Brain microvascular endothelial cell (primary cell): ENCODE results near the gene SLC38A8.
A peak's percentile ranks its signal among the peaks of the same experiment; 100 is the strongest.

Source experiments
- DNase-seq: peaks from one replicate; pipeline ENCODE4 v3.0.0-alpha.2; 2020
- H3K27ac ChIP-seq: fragments of 250-450 bp; sonication (Bioruptor Pico); 2 replicates; pipeline ENCODE4 v1.5.1; 2020; ENCODE audit warnings: mild to moderate bottlenecking, moderate library complexity
- H3K27me3 ChIP-seq: fragments of 250-450 bp; sonication (Bioruptor Pico); replicated peaks from 2 replicates; pipeline ENCODE4 v1.5.1; 2020; ENCODE audit warnings: mild to moderate bottlenecking
- H3K36me3 ChIP-seq: fragments of 250-450 bp; sonication (Bioruptor Pico); replicated peaks from 2 replicates; pipeline ENCODE4 v1.5.1; 2020; ENCODE audit warnings: mild to moderate bottlenecking
- H3K4me3 ChIP-seq: 2 replicates; pipeline ENCODE4 v1.5.1; 2011; ENCODE audit warnings: low read depth, mild to moderate bottlenecking, control low read depth, low read length, moderate library complexity
- in situ Hi-C: cut with HindIII; loops from 2 replicates; pipeline ENCODE4 v1.10.0; 2017; ENCODE audit warnings: low sequenced_read_pairs, low pct_ligation_motif_present
- TF ChIP-seq, protein P1 (sequence below): IDR thresholded peaks from 2 replicates; pipeline ENCODE4 v1.5.1; 2011; ENCODE audit warnings: low read depth, mild to moderate bottlenecking, moderate library complexity, low read length, control low read depth, inconsistent platforms; ENCODE audit errors: missing control alignments

The SLC38A8 gene

DNA sequence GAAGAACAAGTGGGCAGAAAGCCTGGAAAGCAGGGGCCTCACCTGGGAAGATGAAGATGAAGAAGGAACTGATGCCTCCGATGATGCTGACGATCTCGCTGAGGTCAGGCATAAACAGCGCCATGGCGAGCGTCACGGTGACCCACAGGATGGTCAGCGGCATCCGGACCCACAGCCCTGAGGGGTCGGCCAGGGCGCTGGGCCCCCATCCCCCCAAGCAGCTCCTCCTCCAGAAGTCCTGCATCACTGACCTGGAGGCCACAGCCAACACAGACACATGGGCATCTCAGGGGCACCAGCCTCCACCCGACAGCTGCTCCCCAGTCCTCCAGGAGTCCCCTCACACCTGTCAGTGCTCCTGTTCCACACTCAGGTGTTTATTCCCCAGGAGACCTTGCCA lies 26.1 kb downstream of the SLC38A8 start:
- no peaks in the 10 kb centered on the region for H3K27me3 ChIP-seq
- no peak for DNase-seq

DNA sequence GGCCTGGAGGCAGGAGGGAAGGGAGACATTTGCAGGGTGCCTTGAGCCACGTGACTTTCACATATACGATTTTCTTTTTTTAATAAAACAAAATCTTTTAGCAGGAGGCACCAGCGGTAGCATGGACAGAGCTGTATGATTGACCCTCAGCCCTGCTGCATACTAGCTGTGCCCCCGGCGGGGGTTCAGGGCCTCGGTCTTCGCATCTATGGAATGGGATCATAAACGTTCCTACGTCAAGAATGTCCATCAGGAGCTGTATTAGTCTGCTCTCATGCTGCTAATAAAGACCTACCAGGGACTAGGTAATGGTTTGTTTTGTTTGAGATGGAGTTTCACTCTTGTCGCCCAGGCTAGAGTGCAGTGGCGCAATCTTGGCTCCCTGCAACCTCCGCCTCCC lies 27.2 kb downstream of the SLC38A8 start:
- TF ChIP-seq, protein P1, sequence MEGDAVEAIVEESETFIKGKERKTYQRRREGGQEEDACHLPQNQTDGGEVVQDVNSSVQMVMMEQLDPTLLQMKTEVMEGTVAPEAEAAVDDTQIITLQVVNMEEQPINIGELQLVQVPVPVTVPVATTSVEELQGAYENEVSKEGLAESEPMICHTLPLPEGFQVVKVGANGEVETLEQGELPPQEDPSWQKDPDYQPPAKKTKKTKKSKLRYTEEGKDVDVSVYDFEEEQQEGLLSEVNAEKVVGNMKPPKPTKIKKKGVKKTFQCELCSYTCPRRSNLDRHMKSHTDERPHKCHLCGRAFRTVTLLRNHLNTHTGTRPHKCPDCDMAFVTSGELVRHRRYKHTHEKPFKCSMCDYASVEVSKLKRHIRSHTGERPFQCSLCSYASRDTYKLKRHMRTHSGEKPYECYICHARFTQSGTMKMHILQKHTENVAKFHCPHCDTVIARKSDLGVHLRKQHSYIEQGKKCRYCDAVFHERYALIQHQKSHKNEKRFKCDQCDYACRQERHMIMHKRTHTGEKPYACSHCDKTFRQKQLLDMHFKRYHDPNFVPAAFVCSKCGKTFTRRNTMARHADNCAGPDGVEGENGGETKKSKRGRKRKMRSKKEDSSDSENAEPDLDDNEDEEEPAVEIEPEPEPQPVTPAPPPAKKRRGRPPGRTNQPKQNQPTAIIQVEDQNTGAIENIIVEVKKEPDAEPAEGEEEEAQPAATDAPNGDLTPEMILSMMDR = no peak
- in situ Hi-C loops = no loop called here
- Histone ChIP-seq H3K36me3 (no peaks in the 10 kb centered on the region), H3K27ac (no peak overlapping the region), H3K27me3 (no peaks in the 10 kb centered on the region), H3K4me3 (no peak overlapping the region)
- no peak for DNase-seq

More for the DNA sequence above, 26.1 kb downstream of the SLC38A8 start:
- H3K27ac ChIP-seq = no peak overlapping the region
- H3K36me3 ChIP-seq = no peaks in the 10 kb centered on the region
- TF ChIP-seq, protein P1 = no peak
- in situ Hi-C loops = no loop called here
- no peak overlapping the region for H3K4me3 ChIP-seq

DNA sequence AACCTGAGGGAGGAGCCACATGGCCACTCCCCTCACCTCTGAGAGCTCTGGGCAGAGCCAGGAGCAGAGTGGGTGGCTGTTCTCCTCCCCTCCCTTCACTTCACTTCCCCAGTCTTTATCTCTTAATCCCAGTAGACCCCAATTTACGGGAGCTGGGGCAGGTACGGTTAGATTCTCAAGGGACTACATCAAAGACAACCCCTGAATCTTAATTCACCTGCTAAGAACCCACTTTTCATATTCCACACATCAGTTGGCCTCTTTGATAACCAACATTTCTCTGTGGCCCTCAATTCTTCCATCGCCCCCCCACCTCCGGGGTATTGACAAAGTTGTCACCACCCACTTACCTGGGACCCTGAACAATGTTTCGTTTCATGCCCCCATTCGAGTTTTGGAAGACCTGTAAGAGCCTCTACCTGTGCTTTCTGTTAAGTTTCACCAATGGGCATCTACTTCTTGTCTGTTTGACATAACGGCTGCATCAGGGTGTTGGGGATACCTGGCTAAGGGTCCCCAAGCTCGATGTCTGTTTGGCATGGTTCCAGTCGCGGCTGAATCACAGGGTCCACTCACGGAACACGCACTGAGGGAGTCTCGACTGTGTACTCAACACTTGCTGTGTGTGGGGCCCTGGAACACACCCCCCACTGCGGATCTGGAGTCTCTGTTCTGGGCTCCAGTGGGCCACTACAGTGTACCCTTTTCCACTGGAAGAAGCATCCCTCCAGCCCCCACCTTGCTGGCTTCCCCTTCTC lies 27.8 kb downstream of the SLC38A8 start:
- no peaks in the 10 kb centered on the region for H3K27me3 ChIP-seq
- no peaks in the 10 kb centered on the region for H3K36me3 ChIP-seq
- no peak overlapping the region for H3K27ac ChIP-seq
- in situ Hi-C loops = no loop called here
- TF ChIP-seq, protein P1 = no peak
- DNase-seq = no peak
- H3K4me3 ChIP-seq = no peak overlapping the region

DNA sequence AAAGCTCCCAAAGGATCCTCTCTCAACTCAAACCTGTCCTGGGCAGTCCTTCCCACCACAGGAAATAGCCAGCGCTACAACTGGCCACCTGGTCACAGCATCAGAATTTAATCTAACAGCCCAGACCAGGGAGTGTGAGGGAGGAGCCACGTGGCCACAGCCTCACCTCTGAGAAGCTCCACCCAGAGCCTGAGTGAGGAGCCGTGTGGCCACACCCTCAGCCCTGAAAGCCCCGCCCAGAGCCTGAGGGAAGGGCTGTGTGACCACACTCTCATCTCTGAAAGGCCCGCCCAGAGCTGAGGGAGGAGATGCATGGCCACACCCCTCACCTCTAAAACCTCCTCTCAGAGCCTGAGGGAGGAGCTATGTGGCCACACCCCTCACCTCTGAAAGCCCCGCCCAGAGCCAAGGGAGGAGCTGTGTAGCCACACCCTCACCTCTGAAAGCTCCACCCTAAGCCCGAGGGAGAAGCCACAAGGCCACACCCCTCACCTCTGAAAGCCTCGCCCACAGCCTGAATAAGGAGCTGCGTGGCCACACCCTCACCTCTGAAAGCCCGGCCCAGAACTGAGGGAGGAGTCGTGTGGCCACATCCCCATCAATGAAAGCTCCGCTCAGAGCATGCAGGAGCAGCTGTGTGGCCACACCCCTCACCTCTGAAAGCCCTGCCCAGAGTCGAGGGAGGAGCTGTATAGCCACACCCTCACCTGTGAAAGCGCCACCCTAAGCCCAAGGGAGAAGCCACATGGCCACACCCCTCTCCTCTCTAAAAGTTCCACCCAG lies 28.6 kb downstream of the SLC38A8 start:
- TF ChIP-seq, protein P1 = no peak
- H3K27ac ChIP-seq = no peak overlapping the region
- in situ Hi-C loops = no loop called here
- H3K4me3 ChIP-seq = no peak overlapping the region
- DNase-seq = peak; percentile 61
- H3K36me3 ChIP-seq = no peaks in the 10 kb centered on the region
- H3K27me3 ChIP-seq = no peaks in the 10 kb centered on the region

DNA sequence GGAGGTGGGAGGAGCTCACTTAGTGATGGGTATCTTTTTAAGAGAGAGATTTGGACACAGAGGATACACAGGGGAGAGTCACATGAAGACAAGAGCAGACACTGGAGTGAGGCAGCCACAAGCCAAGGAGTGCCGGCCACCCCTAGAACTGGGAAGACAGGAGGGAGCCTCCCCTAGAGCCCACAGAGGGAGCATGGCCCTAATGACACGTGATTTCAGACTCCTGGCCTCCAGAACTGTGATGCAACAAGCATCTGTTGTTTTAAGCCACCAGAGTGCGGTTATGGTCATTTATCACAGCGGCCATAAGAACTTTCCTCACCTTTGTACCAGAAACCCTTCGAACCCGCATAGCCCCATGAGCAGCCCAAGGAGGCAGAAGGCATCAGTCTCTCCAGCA lies 33.3 kb downstream of the SLC38A8 start:
- no peak overlapping the region for H3K4me3 ChIP-seq
- H3K36me3 ChIP-seq = no peaks in the 10 kb centered on the region
- in situ Hi-C loops = no loop called here
- TF ChIP-seq, protein P1 = no peak
- H3K27ac ChIP-seq = no peak overlapping the region
- DNase-seq = no peak
- peaks cover 9% of the 10 kb centered on the region for H3K27me3 ChIP-seq
